DMS79 (cell line): ENCODE data around the gene PNPLA7.

Experiments used
- DNase-seq: peaks from one replicate; lab custom pipeline; 2025; lab: John Stamatoyannopoulos, UW

Gene PNPLA7

DNA sequence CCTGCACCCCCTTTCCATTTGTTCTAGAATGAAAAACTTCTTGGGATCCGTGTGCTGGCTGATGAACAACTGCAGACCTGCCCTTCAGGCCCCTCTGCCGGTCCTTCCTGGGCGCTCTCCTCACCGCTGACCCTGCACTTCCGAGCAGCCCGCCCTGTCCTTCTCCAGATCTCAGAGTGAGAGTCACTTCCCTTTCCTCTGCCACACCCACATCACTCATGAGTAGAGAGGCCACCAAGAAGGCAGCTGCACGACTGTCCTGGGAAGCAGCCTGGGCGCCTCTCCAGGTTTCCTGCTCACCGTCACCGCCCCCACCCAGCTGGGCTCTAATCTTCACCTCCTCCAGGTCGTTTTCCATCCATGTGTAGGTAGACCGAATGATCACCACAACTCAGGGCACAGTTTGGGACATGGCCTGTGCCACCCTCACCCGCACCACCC, 56.1 kb downstream of the PNPLA7 start:
- no peak for DNase-seq

DNA sequence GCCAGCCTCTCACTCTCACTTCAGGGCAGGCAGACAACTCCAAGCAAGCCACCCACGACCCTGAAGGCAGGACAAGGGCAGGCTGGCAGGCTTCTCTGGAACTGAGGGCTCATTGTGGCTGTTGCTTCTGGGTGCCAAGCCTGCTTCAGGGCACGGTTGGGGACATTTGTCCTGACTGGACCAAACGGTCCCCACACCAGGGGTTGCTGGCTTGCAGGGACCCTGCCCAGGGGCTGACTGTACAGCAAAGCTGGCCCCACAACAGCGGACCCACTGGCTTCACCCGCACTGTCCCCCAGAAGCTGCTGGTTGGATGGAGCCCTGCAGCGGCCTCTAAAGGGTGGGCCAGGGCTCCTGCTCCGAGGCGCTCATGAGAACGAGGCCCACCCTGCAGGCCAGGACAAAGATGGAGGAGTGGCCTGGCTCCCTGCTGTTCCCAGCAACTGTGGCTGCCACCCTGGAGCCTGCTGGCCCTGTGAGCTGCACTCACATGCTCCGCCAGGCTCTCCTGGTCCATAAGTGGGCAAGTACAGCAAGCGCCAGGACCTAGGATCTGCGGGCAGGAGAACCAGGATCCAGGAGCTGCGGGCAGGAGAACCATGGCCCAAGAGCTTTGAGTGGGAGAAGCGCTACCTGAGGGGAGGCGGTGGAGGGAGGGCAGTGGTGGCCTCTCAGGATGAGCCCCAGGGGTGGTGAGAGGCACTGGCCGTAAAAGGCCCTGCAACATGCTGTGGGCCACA, 56.7 kb downstream of the PNPLA7 start:
- DNase-seq = no peak

DNA sequence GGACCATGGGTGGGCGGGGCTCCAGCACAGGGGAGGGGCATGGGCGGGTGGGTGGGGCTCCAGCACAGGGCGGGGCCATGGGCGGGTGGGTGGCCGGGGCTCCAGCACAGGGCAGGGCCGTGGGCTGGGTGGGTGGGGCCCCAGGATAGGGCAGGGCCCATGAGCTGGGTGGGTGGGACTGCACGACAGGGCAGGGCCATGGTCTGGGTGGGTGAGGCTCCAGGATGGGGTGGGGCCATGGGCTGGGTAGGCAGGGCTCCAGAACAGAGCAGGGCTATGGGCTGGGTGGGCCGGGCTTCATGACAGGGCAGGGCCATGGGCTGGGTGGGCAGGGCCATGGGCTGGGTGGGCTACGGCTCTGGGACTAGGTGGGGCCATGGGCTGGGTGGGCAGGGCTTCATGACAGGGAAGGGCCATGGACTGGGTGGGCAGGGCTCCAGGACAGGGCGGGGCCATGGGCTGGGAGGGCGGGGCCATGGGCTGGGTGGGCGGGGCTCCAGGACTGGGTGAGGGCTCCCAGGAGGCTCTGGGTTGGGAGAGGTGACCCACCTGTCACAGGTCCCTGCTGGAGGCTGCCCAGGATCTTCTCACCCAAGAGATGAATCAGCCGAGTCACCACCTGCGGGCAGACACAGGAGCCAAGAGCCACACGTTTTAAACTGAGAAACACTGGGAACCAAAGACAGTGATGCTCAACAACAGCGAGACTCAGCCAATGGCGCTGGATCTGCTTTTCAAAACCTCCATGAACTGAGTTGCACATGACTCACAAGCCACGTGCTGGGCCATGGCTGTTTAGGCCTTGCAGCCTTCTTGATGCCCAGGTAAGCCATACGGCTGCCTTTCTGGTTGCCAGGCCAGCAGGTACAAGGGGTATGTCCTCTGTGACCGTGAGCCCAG, 57.5 kb downstream of the PNPLA7 start:
- DNase-seq = no peak

DNA sequence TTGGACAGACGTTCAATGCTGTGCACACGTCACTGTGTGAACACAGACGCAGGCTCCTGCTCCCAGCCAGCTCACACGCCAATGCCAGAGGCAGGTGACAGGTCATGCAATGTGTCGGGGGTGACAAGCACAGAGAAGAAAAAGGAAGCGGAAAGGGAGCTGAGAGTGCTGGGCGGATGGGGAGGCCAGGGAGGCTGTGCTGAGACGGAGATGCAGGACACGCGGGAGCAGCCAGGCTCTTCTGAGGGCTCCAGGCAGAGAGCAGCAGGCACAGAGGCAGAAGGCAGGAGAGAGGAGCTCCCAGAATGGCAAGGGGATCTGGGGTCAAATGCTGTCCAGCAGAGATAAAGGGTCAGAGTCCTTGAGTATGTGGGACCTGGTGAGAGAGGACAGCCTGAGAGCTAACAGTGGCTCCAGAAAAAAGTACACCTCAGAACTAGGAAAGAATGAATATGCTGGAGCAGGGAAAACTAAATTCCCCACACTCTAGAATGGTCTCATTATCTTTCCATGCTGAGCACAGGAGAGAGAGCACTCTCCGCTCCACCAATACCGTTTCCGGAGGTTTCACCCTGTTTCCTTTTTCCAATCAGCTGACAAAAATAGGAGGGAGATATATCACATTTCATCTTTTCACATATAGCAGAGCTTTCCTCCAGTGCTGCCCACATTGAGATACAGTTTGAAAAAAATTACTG, 58.3 kb downstream of the PNPLA7 start:
- no peak for DNase-seq

DNA sequence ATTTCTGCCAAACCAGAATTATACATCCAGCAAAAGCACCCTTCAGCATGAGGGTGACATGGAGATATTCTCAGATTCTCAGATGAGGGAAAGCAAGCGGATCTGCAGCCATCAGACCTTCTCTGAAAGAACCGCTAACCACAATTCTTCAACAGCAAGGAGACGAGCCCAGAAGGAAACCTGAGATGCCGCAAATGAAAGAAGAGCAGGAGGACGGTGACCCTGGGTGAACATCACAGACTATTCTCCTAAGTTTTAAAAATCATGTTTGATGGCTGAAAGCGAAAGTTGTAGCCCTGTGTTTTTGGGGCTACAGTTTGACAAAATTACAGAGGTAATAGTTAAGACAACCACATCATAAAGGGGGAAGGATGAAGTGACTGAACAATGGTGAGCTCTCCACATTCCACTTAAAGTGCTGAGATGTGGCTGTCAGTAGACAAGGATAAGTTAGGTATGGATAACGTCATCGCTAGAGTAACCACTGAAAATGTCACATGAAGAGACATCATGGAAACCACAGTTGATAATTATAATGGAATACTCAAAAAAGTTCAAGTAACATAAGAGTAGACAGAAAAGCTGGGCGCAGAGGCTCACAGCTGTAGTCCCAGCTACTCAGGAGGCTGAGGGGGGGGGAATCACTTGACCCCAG, 59.5 kb downstream of the PNPLA7 start:
- no peak for DNase-seq

DNA sequence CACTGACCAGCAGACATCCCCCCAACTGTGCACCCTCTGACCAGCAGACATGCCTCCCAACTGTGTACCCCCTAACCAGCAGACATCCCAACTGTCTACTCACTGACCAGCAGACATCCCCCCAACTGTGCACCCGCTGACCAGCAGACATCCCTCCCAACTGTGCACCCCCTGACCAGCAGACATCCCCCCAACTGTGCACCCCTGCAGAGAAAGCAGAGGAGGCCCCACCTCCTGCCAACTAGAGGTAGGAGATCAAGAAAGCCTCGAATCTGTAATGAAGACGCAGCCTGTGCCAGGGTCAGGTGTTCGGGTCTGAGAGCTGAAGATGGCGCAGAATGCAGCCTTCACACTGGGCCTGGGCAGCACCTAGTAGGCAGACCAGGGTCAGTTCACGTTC, 61.3 kb downstream of the PNPLA7 start:
- no peak for DNase-seq

DNA sequence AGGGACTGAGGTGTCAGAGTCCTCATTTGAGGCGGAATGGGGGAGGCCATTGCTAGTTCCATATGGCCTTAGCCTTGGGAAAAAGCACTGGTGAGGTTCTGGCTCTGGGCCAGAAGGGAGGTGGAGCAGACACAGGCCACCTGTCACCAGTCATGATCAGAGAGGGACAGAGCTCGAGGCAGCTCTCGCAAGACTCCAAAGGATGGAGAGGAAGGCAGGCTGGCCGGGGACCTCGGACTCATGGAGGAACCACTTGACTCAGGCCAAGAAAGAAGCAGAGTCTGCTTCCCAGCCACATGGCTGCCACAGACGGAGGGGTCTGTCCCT, 61.9 kb downstream of the PNPLA7 start:
- DNase-seq = no peak

DNA sequence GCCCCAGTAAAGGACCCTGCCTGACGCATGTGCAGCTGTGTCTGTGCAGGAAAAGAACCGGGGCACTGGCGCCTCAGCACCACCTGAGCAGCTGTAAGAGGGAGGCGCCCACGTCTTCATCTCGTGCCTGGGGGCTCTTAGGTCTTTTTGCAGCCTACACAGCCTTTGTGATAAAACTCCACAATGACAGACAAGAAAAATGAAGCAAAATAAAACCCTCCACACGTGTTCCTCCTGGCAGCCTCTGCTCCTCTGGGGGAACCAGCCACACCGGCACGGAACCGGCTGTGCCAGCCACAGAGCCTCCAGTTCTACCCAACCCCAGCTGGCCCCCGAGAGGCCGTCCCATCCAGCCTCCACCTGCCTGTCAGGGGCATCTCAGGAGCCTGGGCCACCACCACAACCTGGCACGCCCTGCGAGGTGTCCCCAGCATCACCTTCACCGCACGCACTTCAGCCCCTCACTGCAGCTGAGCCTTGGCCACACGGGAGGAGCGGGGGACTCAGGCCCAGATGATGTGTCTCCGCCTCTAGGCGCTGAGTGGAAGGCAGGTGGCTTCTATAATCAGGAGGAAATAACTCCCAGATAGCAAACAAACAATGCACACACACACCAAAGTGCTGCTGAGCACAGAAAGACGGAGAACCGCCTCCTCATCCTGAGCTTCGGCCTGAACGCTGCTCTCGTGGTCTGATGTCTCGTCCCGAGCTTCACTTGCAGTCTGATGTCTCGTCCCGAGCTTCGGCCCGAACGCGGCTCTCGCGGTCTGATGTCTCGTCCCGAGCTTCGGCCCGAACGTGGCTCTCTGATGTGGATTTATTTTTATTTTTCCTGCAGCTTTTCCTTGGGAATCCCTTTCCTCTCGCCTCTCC, 62.5 kb downstream of the PNPLA7 start:
- peak; percentile 43 for DNase-seq

DNA sequence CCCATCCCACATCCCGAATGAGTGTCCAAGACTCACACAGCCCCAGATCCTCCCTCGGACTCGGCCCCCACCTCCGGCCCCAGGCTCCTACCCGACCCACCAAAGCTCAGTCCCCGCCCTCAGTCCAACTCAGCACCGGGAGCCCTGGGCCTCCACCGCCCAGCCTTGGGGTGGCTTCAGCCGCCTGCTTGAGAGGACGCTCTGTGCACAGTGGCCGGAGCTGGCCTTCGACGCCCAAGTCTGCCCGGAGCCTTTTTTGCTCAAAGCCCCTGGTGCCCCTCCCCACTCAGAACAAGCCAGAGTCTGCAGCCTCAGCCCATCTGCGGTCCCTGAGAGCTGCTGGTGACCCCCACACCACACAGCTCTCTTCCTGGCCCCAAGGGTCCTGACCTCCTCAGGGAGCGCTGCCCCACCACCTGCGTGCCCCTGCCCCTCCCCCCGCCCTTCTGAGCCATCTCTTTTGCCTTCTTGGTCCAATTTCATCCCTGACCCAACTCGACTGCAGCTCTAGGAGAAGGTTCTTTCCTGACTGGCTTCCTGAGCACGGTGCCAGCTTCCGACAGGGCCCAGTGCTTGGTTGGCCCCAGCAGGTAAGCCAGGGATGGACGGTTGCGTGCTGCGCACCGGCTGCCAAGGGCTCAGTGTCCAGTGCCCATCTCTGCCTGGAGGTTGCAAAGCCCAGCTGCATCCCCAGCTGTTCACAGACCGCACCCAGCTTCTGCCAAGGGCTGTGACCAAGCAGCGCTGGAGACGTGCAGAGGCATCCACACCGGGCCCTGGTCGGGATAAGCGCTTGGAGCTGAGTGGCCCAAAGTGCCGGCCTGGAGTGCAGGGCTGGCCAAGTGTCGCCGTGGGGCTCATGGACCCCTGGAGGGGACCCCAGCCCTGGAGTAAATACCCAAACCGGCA, 63.4 kb downstream of the PNPLA7 start:
- no peak for DNase-seq

DNA sequence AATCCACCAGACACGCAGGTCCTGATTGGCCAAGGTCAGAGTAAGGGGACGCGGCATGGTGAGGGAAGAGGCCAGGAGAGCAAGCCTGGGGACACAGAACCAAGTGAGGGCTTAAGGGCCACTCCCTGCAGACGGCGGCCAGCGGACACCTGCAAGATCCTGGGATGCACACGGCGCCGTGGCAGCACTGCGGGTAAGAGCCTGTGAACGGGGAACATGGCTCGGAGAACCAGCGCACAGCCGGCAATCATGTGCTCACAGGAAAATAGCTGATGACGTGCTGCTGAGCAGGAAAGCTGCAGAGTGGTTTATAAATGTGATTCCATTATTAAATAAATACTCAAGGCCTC, 64.1 kb downstream of the PNPLA7 start:
- DNase-seq = no peak

DNA sequence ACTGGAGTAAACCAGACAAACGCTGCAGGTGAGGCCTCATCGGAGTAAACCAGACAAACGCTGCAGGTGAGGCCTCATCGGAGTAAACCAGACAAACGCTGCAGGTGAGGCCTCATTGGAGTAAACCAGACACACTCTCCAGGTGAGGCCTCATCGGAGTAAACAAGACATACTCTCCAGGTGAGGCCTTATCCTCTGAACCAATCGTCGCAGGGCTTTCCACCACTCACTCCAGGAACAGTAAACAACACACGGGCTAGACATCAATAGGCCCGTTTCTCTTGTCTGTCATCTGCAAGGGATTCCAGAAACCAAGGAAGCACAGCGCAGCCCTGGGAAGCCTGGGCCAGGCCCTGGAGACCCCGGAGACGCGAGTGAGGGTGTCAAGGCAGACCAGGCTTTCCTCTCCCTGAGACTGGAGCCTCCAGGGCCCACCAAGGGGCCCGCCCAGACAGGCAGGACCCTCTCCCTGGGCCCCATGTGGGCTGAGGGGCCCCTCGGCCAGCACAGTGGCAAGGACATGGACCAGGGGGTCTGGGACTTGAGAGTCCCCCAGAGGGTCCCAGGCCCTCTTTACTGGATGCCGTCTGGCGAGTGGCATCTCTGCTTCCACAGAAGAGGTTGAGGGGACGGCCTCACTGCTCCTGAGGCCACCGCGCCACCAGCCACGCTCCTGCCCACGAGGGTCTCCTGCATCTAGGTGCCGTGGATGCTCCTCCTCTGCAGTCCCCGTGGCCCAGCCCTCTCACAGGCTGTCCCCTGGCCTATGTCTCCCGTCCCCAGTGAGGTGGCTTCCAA, 64.7 kb downstream of the PNPLA7 start:
- DNase-seq = no peak

DNA sequence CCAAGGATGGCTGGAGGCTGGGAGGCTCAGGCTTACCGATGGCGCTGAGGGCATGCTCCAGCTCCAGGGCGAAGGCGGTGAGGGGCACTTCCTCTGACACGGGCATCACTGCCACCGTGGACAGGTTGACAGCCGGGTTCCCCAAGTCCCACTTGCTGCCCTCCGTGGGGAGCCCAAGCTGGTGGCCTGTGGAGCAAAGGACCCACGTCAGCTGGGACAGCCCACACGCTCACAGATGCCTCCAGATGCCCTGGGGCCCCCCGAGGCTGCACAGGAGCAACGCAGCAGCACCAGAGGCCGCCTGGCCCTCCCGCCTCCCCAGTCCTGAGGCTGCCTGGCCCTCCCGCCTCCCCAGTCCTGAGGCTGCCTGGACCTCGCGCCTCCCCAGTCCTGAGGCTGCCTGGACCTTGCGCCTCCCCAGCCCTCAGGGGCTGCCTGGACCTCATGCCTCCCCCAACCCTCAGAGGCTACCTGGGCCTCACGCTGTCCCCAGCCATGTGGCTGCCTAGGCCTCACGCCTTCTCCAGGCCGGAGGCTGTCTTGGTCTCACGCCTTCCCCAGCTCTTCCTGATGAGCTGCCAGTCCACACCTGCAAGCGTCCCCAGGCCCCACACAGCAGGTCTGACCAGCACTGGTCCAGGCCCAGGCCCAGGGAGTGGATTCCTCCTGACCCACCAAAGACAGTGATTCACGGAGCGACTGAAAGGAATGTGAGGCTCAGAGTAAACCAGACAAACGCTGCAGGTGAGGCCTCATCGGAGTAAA, 65.5 kb downstream of the PNPLA7 start:
- DNase-seq = no peak

DNA sequence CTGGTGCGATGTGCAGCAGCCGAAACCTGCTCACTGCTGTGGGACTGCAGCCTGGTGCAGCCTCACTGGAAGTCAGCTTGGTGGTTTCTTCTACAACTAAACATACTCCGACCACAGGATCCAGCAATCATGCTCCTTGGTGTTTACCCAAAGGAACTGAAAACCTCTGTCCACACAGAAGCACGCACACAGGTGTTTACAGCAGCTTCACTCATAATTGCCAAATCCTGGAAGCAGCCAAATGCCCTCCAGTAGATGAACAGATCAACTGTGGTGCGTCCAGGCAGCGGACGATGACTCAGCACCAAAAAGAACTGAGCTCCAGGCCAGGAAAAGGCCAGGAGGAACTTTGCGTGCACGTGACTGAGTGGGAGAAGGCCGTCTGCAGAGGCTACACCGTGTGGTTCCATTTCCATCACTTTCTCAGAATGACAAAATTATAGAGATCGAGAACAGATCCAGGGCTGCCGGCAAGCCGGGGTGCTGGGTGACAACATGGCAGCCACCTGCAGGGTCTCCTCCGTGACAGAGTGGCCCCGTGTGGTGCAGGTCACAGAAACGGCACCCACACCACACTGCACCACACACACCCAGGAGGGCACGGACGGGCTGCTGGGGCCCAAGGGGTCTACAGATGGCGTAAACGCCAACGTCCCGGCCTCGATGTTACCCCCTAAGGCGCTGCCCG, 68.0 kb downstream of the PNPLA7 start:
- no peak for DNase-seq

DNA sequence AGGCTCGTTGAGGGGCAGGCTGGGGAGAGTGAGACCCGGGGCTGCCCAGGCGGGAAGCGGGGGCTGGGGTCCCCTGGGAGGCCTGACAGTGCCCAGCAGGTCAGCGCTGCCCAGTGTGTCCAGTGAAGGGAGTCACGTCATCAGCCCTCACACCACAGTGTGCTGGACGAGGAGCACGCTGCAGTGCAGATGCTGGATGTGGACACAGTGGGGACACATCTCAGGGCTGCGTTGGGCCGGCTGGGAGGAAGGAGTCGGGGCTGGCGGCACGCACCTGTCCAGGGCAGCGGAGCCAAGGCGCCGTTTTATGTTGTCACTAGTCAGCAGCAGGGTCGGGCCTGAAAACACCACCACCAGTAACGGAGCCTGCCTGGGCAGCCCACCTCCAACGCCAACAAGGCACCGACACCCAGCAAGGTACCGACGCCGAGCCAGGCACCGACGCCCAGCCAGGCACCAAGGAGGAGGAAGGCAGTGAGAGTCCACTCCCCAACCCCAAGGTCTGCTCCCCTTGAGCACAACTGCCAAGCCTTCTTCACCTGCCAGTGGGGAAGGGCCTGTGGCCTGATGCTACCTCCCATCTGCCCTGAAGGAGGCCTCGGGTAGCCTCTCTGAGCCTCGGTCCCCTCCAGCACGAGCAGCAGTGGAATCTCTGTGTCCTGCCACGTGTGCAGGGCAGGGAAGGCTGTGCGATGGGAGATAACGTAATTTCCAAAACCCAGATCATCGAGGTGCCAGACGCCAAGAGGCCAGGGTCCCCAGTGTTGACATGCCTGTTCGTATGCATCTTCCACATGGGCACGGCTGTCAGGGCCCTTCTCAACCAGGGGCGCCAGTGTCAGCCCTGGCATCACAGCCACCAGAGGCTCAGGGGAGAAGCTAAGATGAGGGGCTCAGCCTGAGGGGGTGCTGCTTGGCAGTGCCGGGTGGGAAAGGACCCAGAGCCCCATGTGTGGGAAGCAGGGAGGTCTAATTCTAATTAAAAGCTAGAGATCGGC, 69.2 kb downstream of the PNPLA7 start:
- no peak for DNase-seq

DNA sequence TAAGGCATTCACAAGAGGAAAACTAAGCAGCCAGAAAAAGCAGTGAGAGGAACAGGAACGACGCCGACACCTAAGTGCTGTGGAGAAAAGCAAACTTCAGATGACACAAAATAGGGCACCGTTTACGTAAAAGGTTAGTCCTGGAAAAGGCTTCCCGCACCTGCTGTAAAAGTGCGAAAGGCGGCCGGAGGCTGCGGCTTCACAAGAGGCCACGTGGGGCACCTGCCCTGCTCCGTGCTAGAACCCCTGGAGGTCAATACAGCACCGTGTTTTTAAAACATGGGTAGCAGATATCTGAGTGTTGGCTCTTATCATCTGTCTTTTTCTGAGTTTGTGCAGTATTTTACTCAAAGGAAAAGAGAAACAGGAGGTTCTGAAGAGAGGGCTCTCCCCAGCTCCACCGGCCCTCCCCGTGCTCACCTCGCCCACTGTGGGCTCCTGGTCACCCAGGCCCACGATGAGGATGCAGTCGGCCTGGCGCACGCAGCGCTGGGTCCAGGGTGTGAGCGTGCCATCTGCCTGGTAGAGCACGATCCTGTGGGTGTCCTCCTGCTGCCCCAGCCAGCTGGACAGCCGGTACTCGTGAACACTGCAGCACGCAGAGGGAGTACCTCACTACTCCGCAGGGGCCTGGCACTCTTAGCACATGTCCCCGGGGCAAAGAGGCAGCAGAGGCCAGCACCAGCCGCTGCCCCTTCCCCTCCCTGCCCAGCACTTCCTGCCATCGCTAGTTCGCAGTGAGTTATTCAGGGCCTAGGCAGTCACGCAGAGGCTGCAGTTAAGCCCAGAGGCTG, 70.1 kb downstream of the PNPLA7 start:
- no peak for DNase-seq
